HEK293 (cell line): ENCODE data around the gene ARNT2.

Source experiments
- CTCF ChIA-PET: fragments of 350-600 bp; formaldehyde crosslinking; extraction: SDS; loops from one replicate; lab custom pipeline; 2021; ENCODE audit warnings: antibody characterized with exemption; lab: Yijun Ruan, JAX
- POLR2A ChIA-PET: fragments of 300-600 bp; formaldehyde crosslinking; extraction: SDS; loops from one replicate; lab custom pipeline; 2020; ENCODE audit warnings: antibody characterized with exemption, inconsistent platforms; lab: Yijun Ruan, JAX
- H3K27ac ChIP-seq: fragments of 200-500 bp; sonication (Bioruptor generic); 2 replicates; pipeline ENCODE4 v1.5.1; 2014; ENCODE audit warnings: low read depth, low read length, control low read depth, inconsistent platforms; ENCODE audit errors: extremely low read depth
- H3K36me3 ChIP-seq, 2 experiments: fragments of 200-500 bp in 1 of 2; sonication (Bioruptor generic) in 1 of 2; 1 replicate in 1 of 2; 2 replicates in 1 of 2; pipeline ENCODE4 v1.5.1; 2014 to 2017; ENCODE audit warnings: inconsistent platforms in 2 of 2, low read length in 2 of 2; ENCODE audit not compliant: control insufficient read depth in 2 of 2, insufficient read depth in 1 of 2
- H3K4me1 ChIP-seq: fragments of 200-500 bp; sonication (Bioruptor generic); 2 replicates; pipeline ENCODE4 v1.5.1; 2014; ENCODE audit warnings: mild to moderate bottlenecking, low read length, inconsistent platforms; ENCODE audit not compliant: control insufficient read depth, insufficient read depth
- H3K4me3 ChIP-seq: 2 replicates; pipeline ENCODE4 v1.5.1; 2011; ENCODE audit warnings: low read depth, mild to moderate bottlenecking, control low read depth, low read length, moderate library complexity
- H3K9me3 ChIP-seq: fragments of 200-500 bp; sonication (Bioruptor generic); 2 replicates; pipeline ENCODE4 v1.5.1; 2014; ENCODE audit warnings: low read depth, low read length, inconsistent platforms; ENCODE audit not compliant: control insufficient read depth, insufficient read depth
- EGR2 ChIP-seq: fragments of 450-650 bp; formaldehyde crosslinking; IDR thresholded peaks from 2 replicates; pipeline ENCODE4 v1.5.1; 2016; ENCODE audit warnings: low read depth, missing biosample characterization, missing genetic modification characterization
- KLF1 ChIP-seq: fragments of 450-650 bp; formaldehyde crosslinking; IDR thresholded peaks from 2 replicates; pipeline ENCODE4 v1.5.1; 2016; ENCODE audit warnings: missing biosample characterization, missing genetic modification characterization
- MZF1 ChIP-seq: fragments of 450-650 bp; formaldehyde crosslinking; IDR thresholded peaks from 2 replicates; pipeline ENCODE4 v1.5.1; 2017; ENCODE audit warnings: missing biosample characterization, missing genetic modification characterization, borderline replicate concordance
- ZBTB44 ChIP-seq: fragments of 450-650 bp; IDR thresholded peaks from 2 replicates; pipeline ENCODE4 v1.5.1; 2018; ENCODE audit warnings: missing biosample characterization, mild to moderate bottlenecking, missing genetic modification characterization
- ZFHX2 ChIP-seq: fragments of 450-650 bp; formaldehyde crosslinking; conservative IDR thresholded peaks from 2 replicates; pipeline ENCODE4 v1.5.1; 2016; ENCODE audit warnings: missing biosample characterization, missing genetic modification characterization
- ZNF202 ChIP-seq: fragments of 450-650 bp; formaldehyde crosslinking; IDR thresholded peaks from 2 replicates; pipeline ENCODE4 v1.5.1; 2016; ENCODE audit warnings: missing biosample characterization, missing genetic modification characterization, borderline replicate concordance
- ZNF311 ChIP-seq: fragments of 450-650 bp; formaldehyde crosslinking; IDR thresholded peaks from 2 replicates; pipeline ENCODE4 v1.5.1; 2017; ENCODE audit warnings: missing biosample characterization, missing genetic modification characterization, borderline replicate concordance
- ZNF366 ChIP-seq: fragments of 450-650 bp; formaldehyde crosslinking; conservative IDR thresholded peaks from 2 replicates; pipeline ENCODE4 v1.5.1; 2016; ENCODE audit warnings: missing biosample characterization, missing genetic modification characterization
- ZNF416 ChIP-seq: fragments of 450-650 bp; formaldehyde crosslinking; IDR thresholded peaks from 2 replicates; pipeline ENCODE4 v1.5.1; 2016; ENCODE audit warnings: missing biosample characterization, missing genetic modification characterization
- ZNF433 ChIP-seq: fragments of 450-650 bp; formaldehyde crosslinking; IDR thresholded peaks from 2 replicates; pipeline ENCODE4 v1.5.1; 2016; ENCODE audit warnings: missing biosample characterization, missing genetic modification characterization, low read depth
- ZNF449 ChIP-seq: fragments of 450-650 bp; formaldehyde crosslinking; IDR thresholded peaks from 2 replicates; pipeline ENCODE4 v1.5.1; 2017; ENCODE audit warnings: missing biosample characterization, mild to moderate bottlenecking, missing genetic modification characterization, moderate library complexity
- ZNF529 ChIP-seq: fragments of 450-650 bp; formaldehyde crosslinking; IDR thresholded peaks from 2 replicates; pipeline ENCODE4 v1.5.1; 2017; ENCODE audit warnings: missing genetic modification characterization, missing biosample characterization; ENCODE audit not compliant: insufficient replicate concordance
- ZNF544 ChIP-seq: fragments of 450-650 bp; formaldehyde crosslinking; IDR thresholded peaks from 2 replicates; pipeline ENCODE4 v1.5.0; 2017; ENCODE audit warnings: missing biosample characterization, missing genetic modification characterization
- ZNF596 ChIP-seq: fragments of 450-650 bp; IDR thresholded peaks from 2 replicates; pipeline ENCODE4 v1.5.0; 2018; ENCODE audit warnings: missing biosample characterization, mild to moderate bottlenecking, missing genetic modification characterization, moderate library complexity
- ZSCAN18 ChIP-seq: fragments of 450-650 bp; formaldehyde crosslinking; IDR thresholded peaks from 2 replicates; pipeline ENCODE4 v1.5.1; 2016; ENCODE audit warnings: missing biosample characterization, missing genetic modification characterization
- ZSCAN23 ChIP-seq: fragments of 450-650 bp; formaldehyde crosslinking; IDR thresholded peaks from 2 replicates; pipeline ENCODE4 v1.5.1; 2016; ENCODE audit warnings: missing biosample characterization, missing genetic modification characterization
- TF ChIP-seq, protein P1 (sequence below): IDR thresholded peaks from 2 replicates; pipeline ENCODE4 v1.6.1; 2011; ENCODE audit warnings: mild to moderate bottlenecking, low read depth, low read length, borderline replicate concordance
- TF ChIP-seq, protein P2 (sequence below): fragments of 450-650 bp; formaldehyde crosslinking; IDR thresholded peaks from 2 replicates; pipeline ENCODE4 v1.5.1; 2016; ENCODE audit warnings: missing biosample characterization, missing genetic modification characterization, borderline replicate concordance
- TF ChIP-seq, protein P3 (sequence below): fragments of 450-650 bp; formaldehyde crosslinking; optimal IDR thresholded peaks from 2 replicates; pipeline ENCODE3; 2016; ENCODE audit warnings: missing biosample characterization, mild to moderate bottlenecking, missing genetic modification characterization

ARNT2 gene

GRCh38 chr15:80433836-80434235 lies 29.7 kb downstream of the ARNT2 start:
- POLR2A ChIA-PET: no interaction called here

DNA sequence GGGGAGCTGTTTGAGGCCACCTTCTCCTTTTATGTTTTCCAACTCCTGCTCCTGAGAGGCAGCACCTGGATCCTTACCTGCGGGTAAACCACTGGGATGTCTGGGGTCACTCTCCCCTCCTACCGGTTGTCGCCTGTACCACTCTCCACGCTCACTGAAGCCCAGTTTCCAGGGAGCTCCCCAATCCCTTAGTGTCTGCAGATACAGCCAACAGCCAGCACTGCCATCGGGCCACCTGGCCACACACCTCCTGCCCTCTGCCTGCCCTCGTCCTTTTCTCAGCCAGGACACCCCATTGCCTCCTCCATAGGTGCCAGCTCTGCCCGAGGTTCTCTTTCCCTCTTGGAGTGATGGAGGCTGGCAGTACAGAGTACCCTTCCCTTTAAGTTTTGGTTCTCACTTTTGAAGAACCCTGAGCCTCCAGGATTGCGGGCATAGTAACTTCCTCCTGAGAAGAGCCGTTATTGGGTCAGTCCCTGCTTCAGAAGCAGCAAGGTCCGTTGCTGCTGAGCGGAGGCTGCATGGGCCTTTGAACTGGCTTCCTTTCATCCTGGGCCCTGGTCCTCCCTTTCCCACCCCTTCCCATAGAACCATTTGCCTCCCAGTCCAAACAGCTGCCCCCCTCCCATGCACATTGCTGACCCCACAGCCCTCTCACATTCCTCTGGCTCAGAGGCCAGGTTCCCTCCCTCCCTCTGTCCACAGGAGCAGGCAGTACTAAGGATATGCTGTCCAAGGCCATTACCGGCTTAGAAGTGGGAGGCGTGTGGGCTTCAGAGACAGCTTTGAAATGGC lies 30.9 kb downstream of the ARNT2 start:
- Histone ChIP-seq H3K4me3 (no peak overlapping the region), H3K4me1 (no peaks in the 10 kb centered on the region), H3K27ac (no peak overlapping the region), H3K36me3 (no peaks in the 10 kb centered on the region), H3K9me3 (no peaks in the 10 kb centered on the region; the same call in 1 of the 2 replicates)
- ChIA-PET POLR2A (no interaction called here), CTCF (interaction anchor here (0.7 to 1.3 kb wide), 3 partner anchors 21 to 133 kb away, joined by 3 to 6 read pairs (median 3); no protein-coding TSS in a partner anchor)
- no peak for TF ChIP-seq KLF1 (tag by site-specific recombination)
- no peak for TF ChIP-seq ZNF311 (tag by site-specific recombination)
- no peak for TF ChIP-seq ZNF416 (tag by site-specific recombination)
- TF ChIP-seq ZFHX2 (tag by site-specific recombination): peak; percentile 56
- TF ChIP-seq ZNF202 (tag by site-specific recombination): no peak
- no peak for TF ChIP-seq ZNF433 (tag by site-specific recombination)
- TF ChIP-seq, protein P1, sequence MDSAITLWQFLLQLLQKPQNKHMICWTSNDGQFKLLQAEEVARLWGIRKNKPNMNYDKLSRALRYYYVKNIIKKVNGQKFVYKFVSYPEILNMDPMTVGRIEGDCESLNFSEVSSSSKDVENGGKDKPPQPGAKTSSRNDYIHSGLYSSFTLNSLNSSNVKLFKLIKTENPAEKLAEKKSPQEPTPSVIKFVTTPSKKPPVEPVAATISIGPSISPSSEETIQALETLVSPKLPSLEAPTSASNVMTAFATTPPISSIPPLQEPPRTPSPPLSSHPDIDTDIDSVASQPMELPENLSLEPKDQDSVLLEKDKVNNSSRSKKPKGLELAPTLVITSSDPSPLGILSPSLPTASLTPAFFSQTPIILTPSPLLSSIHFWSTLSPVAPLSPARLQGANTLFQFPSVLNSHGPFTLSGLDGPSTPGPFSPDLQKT: no peak
- TF ChIP-seq EGR2 (tag by site-specific recombination): peak; percentile 51; the same call in 1 of the 2 replicates
- TF ChIP-seq, all 188 proteins: peak for 2

More at GRCh38 chr15:80433836-80434235, 29.7 kb downstream of the ARNT2 start:
- Histone ChIP-seq H3K9me3 (no peaks in the 10 kb centered on the region; the same call in 1 of the 2 replicates), H3K4me1 (no peaks in the 10 kb centered on the region), H3K4me3 (no peak overlapping the region), H3K27ac (no peak overlapping the region), H3K36me3 (no peaks in the 10 kb centered on the region)
- CTCF ChIA-PET: interaction anchor here (0.6 kb wide), 1 partner anchor 23 kb away, joined by 3 read pairs; no protein-coding TSS in a partner anchor
- TF ChIP-seq ZNF544 (tag by site-specific recombination): no peak
- TF ChIP-seq ZSCAN18 (tag by site-specific recombination): no peak
- no peak for TF ChIP-seq ZBTB44 (tag by site-specific recombination)
- TF ChIP-seq ZSCAN23 (tag by site-specific recombination): no peak
- TF ChIP-seq ZNF596: no peak
- TF ChIP-seq, all 188 proteins: peak for 0

GRCh38 chr15:80436511-80437307 lies 32.5 kb downstream of the ARNT2 start:
- POLR2A ChIA-PET: no interaction called here
- no peak for TF ChIP-seq MZF1 (tag by site-specific recombination)
- no peak for TF ChIP-seq ZNF366 (tag by site-specific recombination)
- peak; percentile 47; the same call in 1 of the 2 replicates for TF ChIP-seq ZFHX2 (tag by site-specific recombination)
- TF ChIP-seq, protein P2, sequence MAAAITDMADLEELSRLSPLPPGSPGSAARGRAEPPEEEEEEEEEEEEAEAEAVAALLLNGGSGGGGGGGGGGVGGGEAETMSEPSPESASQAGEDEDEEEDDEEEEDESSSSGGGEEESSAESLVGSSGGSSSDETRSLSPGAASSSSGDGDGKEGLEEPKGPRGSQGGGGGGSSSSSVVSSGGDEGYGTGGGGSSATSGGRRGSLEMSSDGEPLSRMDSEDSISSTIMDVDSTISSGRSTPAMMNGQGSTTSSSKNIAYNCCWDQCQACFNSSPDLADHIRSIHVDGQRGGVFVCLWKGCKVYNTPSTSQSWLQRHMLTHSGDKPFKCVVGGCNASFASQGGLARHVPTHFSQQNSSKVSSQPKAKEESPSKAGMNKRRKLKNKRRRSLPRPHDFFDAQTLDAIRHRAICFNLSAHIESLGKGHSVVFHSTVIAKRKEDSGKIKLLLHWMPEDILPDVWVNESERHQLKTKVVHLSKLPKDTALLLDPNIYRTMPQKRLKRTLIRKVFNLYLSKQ (tag by site-specific recombination): no peak
- no peak for TF ChIP-seq ZNF529
- TF ChIP-seq, protein P3, sequence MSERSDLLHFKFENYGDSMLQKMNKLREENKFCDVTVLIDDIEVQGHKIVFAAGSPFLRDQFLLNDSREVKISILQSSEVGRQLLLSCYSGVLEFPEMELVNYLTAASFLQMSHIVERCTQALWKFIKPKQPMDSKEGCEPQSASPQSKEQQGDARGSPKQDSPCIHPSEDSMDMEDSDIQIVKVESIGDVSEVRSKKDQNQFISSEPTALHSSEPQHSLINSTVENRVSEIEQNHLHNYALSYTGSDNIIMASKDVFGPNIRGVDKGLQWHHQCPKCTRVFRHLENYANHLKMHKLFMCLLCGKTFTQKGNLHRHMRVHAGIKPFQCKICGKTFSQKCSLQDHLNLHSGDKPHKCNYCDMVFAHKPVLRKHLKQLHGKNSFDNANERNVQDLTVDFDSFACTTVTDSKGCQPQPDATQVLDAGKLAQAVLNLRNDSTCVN (tag by site-specific recombination): no peak
- TF ChIP-seq ZNF449 (tag by site-specific recombination): no peak

More at GRCh38 chr15:80436511-80437307, 32.5 kb downstream of the ARNT2 start:
- Histone ChIP-seq H3K9me3 (no peaks in the 10 kb centered on the region; the same call in 1 of the 2 replicates), H3K27ac (no peak overlapping the region), H3K4me3 (no peak overlapping the region), H3K4me1 (no peaks in the 10 kb centered on the region), H3K36me3 (no peaks in the 10 kb centered on the region)
- CTCF ChIA-PET: interaction anchor here (0.5 to 1.9 kb wide), 3 partner anchors 19 to 27 kb away, joined by 4 to 10 read pairs (median 6); no protein-coding TSS in a partner anchor
